NT2/D1 (cell line): ENCODE measurements around the gene AHCYL2.
"Not testable (repeated sequence)": the region's sequence is repeated elsewhere in the genome, so short reads cannot be mapped to it uniquely, and the experiment has no call there.

Experiments used
- DNase-seq: peaks from one replicate; pipeline ENCODE4 v3.0.0-alpha.2; 2011; ENCODE audit warnings: low read depth, low spot score
- H3K27me3 ChIP-seq: 2 replicates; pipeline ENCODE4 v1.6.0; 2011; ENCODE audit warnings: mild to moderate bottlenecking; ENCODE audit not compliant: insufficient read length, insufficient read depth
- H3K36me3 ChIP-seq: 2 replicates; pipeline ENCODE4 v1.6.1; 2011; ENCODE audit warnings: mild to moderate bottlenecking, low read length, mixed read lengths; ENCODE audit not compliant: insufficient read depth, insufficient read length
- H3K4me1 ChIP-seq: 2 replicates; pipeline ENCODE4 v1.5.1; 2011; ENCODE audit not compliant: insufficient read depth, insufficient read length
- H3K4me3 ChIP-seq: 2 replicates; pipeline ENCODE4 v1.5.1; 2011; ENCODE audit warnings: low read depth; ENCODE audit not compliant: insufficient read length
- H3K9ac ChIP-seq: 2 replicates; pipeline ENCODE4 v1.6.0; 2011; ENCODE audit warnings: low read depth; ENCODE audit not compliant: insufficient read length
- H3K9me3 ChIP-seq: 2 replicates; pipeline ENCODE4 v1.5.1; 2011; ENCODE audit warnings: mild to moderate bottlenecking, low read length; ENCODE audit not compliant: insufficient read depth
- SUZ12 ChIP-seq: IDR thresholded peaks from 2 replicates; pipeline ENCODE4 v1.6.1; 2011; ENCODE audit not compliant: insufficient read length, insufficient read depth; ENCODE audit errors: extremely low read depth
- YY1 ChIP-seq: IDR thresholded peaks from 2 replicates; pipeline ENCODE4 v1.6.1; 2011; ENCODE audit not compliant: insufficient read length, insufficient read depth
- ZNF274 ChIP-seq: IDR thresholded peaks from 2 replicates; pipeline ENCODE4 v1.6.1; 2011; ENCODE audit warnings: mild to moderate bottlenecking, low read depth, low read length

AHCYL2 gene

GRCh38 chr7:129448608-129449007 is 223.8 kb downstream of the AHCYL2 start:
- not testable (repeated sequence) for DNase-seq, H3K4me3 ChIP-seq, H3K27me3 ChIP-seq, H3K4me1 ChIP-seq, H3K9ac ChIP-seq
- peaks cover 27% of the 10 kb centered on the region for H3K36me3 ChIP-seq
- H3K9me3 ChIP-seq = peaks cover 17% of the 10 kb centered on the region; the same call in 1 of the 2 replicates

- no peaks in the 10 kb centered on the region for H3K4me1 ChIP-seq
- peaks cover 17% of the 10 kb centered on the region; the same call in 1 of the 2 replicates for H3K9me3 ChIP-seq
- H3K4me3 ChIP-seq = no peak overlapping the region
- no peaks in the 10 kb centered on the region for H3K27me3 ChIP-seq
- H3K9ac ChIP-seq = no peak overlapping the region
- TF ChIP-seq SUZ12 = no peak
- TF ChIP-seq ZNF274 = no peak
- TF ChIP-seq YY1 = no peak
- H3K36me3 ChIP-seq = peaks cover 31% of the 10 kb centered on the region
- DNase-seq = no peak
Measured at GRCh38 chr7:129450295-129450694, 225.5 kb downstream of the AHCYL2 start.

- no peak for DNase-seq
- no peak overlapping the region for H3K9ac ChIP-seq
- TF ChIP-seq SUZ12 (no peak), YY1 (no peak), ZNF274 (no peak)
- peaks cover 17% of the 10 kb centered on the region; the same call in 1 of the 2 replicates for H3K9me3 ChIP-seq
- no peaks in the 10 kb centered on the region for H3K27me3 ChIP-seq
- H3K4me1 ChIP-seq = no peaks in the 10 kb centered on the region
- no peak overlapping the region for H3K4me3 ChIP-seq
- H3K36me3 ChIP-seq = peaks cover 40% of the 10 kb centered on the region
Measured at GRCh38 chr7:129452589-129453231, 227.9 kb downstream of the AHCYL2 start.

- Histone ChIP-seq H3K9ac (no peak overlapping the region), H3K36me3 (peaks cover 50% of the 10 kb centered on the region)
- no peak for TF ChIP-seq SUZ12
- TF ChIP-seq YY1 = no peak
- TF ChIP-seq ZNF274 = no peak
Measured at GRCh38 chr7:129453510-129454248, 228.8 kb downstream of the AHCYL2 start.

GRCh38 chr7:129454249-129454551 is 229.4 kb downstream of the AHCYL2 start:
- Histone ChIP-seq H3K4me3 (no peak overlapping the region), H3K36me3 (peaks cover 55% of the 10 kb centered on the region), H3K9ac (no peak overlapping the region), H3K4me1 (no peaks in the 10 kb centered on the region), H3K9me3 (peaks cover 2% of the 10 kb centered on the region; the same call in 1 of the 2 replicates), H3K27me3 (no peaks in the 10 kb centered on the region)
- TF ChIP-seq ZNF274 = no peak
- no peak for TF ChIP-seq YY1
- TF ChIP-seq SUZ12 = no peak
- no peak for DNase-seq

More at GRCh38 chr7:129453510-129454248, 228.8 kb downstream of the AHCYL2 start:
- Histone ChIP-seq H3K4me3 (no peak overlapping the region), H3K9me3 (peaks cover 7% of the 10 kb centered on the region; the same call in 1 of the 2 replicates), H3K27me3 (no peaks in the 10 kb centered on the region), H3K4me1 (no peaks in the 10 kb centered on the region)
- no peak for DNase-seq

GRCh38 chr7:129456421-129456820 is 231.6 kb downstream of the AHCYL2 start:
- TF ChIP-seq YY1 (no peak), ZNF274 (no peak), SUZ12 (no peak)
- DNase-seq = no peak
- Histone ChIP-seq H3K4me1 (no peaks in the 10 kb centered on the region), H3K9ac (no peak overlapping the region), H3K9me3 (no peaks in the 10 kb centered on the region), H3K4me3 (no peak overlapping the region), H3K36me3 (peaks cover 71% of the 10 kb centered on the region), H3K27me3 (no peaks in the 10 kb centered on the region)

GRCh38 chr7:129457101-129457500 is 232.3 kb downstream of the AHCYL2 start:
- Histone ChIP-seq H3K4me1 (no peaks in the 10 kb centered on the region), H3K36me3 (peaks cover 70% of the 10 kb centered on the region), H3K4me3 (no peak overlapping the region), H3K9ac (no peak overlapping the region), H3K9me3 (no peaks in the 10 kb centered on the region), H3K27me3 (no peaks in the 10 kb centered on the region)
- no peak for DNase-seq
- TF ChIP-seq YY1 (no peak), SUZ12 (no peak), ZNF274 (no peak)
